ENCODE data around the gene SLC25A12. TPM values are rescaled to one million over a fixed set of nuclear protein-coding genes. Genes with fewer than 3 reads are reported as not detected.
A peak's percentile ranks its signal among the peaks of the same experiment; 100 is the strongest.

Gene SLC25A12
- total and polyA plus RNA-seq, 2 of the 13 experiments (the other 11 are each of a cell fraction or from before 2014, with no cell fraction given): 8.1 to 15.9 TPM

- TF ChIP-seq HNF4A (CRISPR knock-in tag; IDR thresholded peaks at IDR 0.05): peak; percentile 43
- TF ChIP-seq MEIS2 (CRISPR knock-in tag; IDR thresholded peaks at IDR 0.05): peak; percentile 77
- no peak for TF ChIP-seq CREB3 (CRISPR knock-in tag; IDR thresholded peaks at IDR 0.05)
- TF ChIP-seq RERE (CRISPR knock-in tag; IDR thresholded peaks at IDR 0.05; ENCODE audit: low read depth): no peak
- peak; percentile 71 for TF ChIP-seq SAP130 (CRISPR knock-in tag; IDR thresholded peaks at IDR 0.05; ENCODE audit: low read depth)
- TF ChIP-seq SNAPC5 (CRISPR knock-in tag; IDR thresholded peaks at IDR 0.05; ENCODE audit: borderline replicate concordance): no peak
- no peak for TF ChIP-seq ZBTB20 (CRISPR knock-in tag; IDR thresholded peaks at IDR 0.05; ENCODE audit: borderline replicate concordance, low read depth)
- no peak for TF ChIP-seq ZFP62 (CRISPR knock-in tag; IDR thresholded peaks at IDR 0.05)
- no peak for TF ChIP-seq MYNN (CRISPR knock-in tag; IDR thresholded peaks at IDR 0.05; ENCODE audit: low read depth)
- no peak for TF ChIP-seq NR0B2 (CRISPR knock-in tag; IDR thresholded peaks at IDR 0.05)
- no peak for TF ChIP-seq SP5 (CRISPR knock-in tag; IDR thresholded peaks at IDR 0.05; ENCODE audit: borderline replicate concordance, low read depth)
- peak; percentile 70; the same call in 1 of the 2 replicates for TF ChIP-seq TGIF2 (CRISPR knock-in tag; IDR thresholded peaks at IDR 0.05)
- TF ChIP-seq GATAD1 (CRISPR knock-in tag; IDR thresholded peaks at IDR 0.05): no peak
- TF ChIP-seq NFIB (CRISPR knock-in tag; IDR thresholded peaks at IDR 0.05; ENCODE audit: borderline replicate concordance): no peak
- no peak for TF ChIP-seq ZNF784 (CRISPR knock-in tag; IDR thresholded peaks at IDR 0.05; ENCODE audit: borderline replicate concordance)
- TF ChIP-seq FOXA1 (IDR thresholded peaks at IDR 0.05): no peak
- TF ChIP-seq FOXA1 (CRISPR knock-in tag; IDR thresholded peaks at IDR 0.05): 0 out of 2 replicates have a peak, but pooled peaks have one; percentile 22
- no peak for TF ChIP-seq ATF3 (CRISPR knock-in tag; IDR thresholded peaks at IDR 0.05)
- no peak for TF ChIP-seq MYC (CRISPR knock-in tag; IDR thresholded peaks at IDR 0.05; ENCODE audit: borderline replicate concordance)
- TF ChIP-seq EEA1 (CRISPR knock-in tag; IDR thresholded peaks at IDR 0.05; ENCODE audit: borderline replicate concordance): no peak
- no peak for TF ChIP-seq ZNF281 (CRISPR knock-in tag; IDR thresholded peaks at IDR 0.05; ENCODE audit: borderline replicate concordance)
Observed at GRCh38 chr2:171834286-171834685, 59.8 kb downstream of the SLC25A12 start (continued).
